ENCODE results near the gene OPA1.

OPA1 gene

DNA sequence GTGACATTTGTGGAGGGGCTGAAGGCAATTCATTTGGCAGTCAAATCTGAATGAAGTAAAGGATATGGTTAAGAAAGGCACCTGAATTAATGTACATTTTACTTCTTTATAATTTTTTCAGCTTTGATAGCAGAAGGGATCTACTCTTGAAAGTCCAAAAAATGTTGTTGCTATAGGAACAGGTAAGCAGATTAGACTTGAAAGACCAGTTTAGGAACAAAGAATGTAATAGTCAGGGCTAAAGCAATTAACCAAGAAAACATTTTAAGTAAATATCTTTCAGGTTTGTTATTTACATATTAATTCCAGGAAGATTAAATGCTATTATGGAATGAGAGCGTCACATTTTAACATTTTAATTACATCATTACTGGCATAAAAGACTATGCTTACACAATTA is 39.4 kb upstream of the OPA1 start:
- no peak overlapping the region for H3K27ac ChIP-seq (ENCODE audit: low read length)
- H3K4me1 ChIP-seq (ENCODE audit: low read length): no peaks in the 10 kb centered on the region
- H3K27me3 ChIP-seq (replicated peaks; ENCODE audit: insufficient read depth, low read length): no peaks in the 10 kb centered on the region
- no peak for DNase-seq
- H4K20me1 ChIP-seq (ENCODE audit: insufficient read depth, low read length): no peaks in the 10 kb centered on the region
- H3K4me3 ChIP-seq (ENCODE audit: low read length): no peak overlapping the region
- no peaks in the 10 kb centered on the region for H3F3A ChIP-seq (ENCODE audit: insufficient read depth, low read length)
- H3K9me3 ChIP-seq (replicated peaks; ENCODE audit: insufficient read depth, low read length): no peaks in the 10 kb centered on the region
- no peak overlapping the region for H2AFZ ChIP-seq (ENCODE audit: low read length)
- H3K79me2 ChIP-seq (ENCODE audit: low read length): no peaks in the 10 kb centered on the region
- H3K4me2 ChIP-seq (ENCODE audit: low read depth, low read length): no peak overlapping the region
- H3K9me2 ChIP-seq (replicated peaks; ENCODE audit: insufficient read depth, low read length): no peaks in the 10 kb centered on the region
- H3K9ac ChIP-seq (ENCODE audit: low read length): no peak overlapping the region
- TF ChIP-seq, protein P1, sequence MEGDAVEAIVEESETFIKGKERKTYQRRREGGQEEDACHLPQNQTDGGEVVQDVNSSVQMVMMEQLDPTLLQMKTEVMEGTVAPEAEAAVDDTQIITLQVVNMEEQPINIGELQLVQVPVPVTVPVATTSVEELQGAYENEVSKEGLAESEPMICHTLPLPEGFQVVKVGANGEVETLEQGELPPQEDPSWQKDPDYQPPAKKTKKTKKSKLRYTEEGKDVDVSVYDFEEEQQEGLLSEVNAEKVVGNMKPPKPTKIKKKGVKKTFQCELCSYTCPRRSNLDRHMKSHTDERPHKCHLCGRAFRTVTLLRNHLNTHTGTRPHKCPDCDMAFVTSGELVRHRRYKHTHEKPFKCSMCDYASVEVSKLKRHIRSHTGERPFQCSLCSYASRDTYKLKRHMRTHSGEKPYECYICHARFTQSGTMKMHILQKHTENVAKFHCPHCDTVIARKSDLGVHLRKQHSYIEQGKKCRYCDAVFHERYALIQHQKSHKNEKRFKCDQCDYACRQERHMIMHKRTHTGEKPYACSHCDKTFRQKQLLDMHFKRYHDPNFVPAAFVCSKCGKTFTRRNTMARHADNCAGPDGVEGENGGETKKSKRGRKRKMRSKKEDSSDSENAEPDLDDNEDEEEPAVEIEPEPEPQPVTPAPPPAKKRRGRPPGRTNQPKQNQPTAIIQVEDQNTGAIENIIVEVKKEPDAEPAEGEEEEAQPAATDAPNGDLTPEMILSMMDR (IDR thresholded peaks at IDR 0.05; ENCODE audit: low read length): no peak
- TF ChIP-seq EZH2 (optimal IDR thresholded peaks at IDR 0.05; ENCODE audit: low read depth, low read length): no peak
- H3K36me3 ChIP-seq (replicated peaks; ENCODE audit: insufficient read depth, low read length): no peaks in the 10 kb centered on the region

GRCh38 chr3:193554811-193555210 is 38.2 kb upstream of the OPA1 start, which contains the start of gene ATP13A4:
Gene ATP13A4 (minus strand): TSS chr3:193554895. CDS start chr3:193554799, 96 bp downstream.
- H3K27ac ChIP-seq (ENCODE audit: low read length): no peak within 1 kb of the TSS

GRCh38 chr3:193556841-193557240 is 36.2 kb upstream of the OPA1 start:
- no peak overlapping the region for H3K27ac ChIP-seq (ENCODE audit: low read length)
- no peaks in the 10 kb centered on the region for H3K4me1 ChIP-seq (ENCODE audit: low read length)
- H3K4me2 ChIP-seq (ENCODE audit: low read depth, low read length): no peak overlapping the region
- H4K20me1 ChIP-seq (ENCODE audit: insufficient read depth, low read length): no peaks in the 10 kb centered on the region
- H3K9me3 ChIP-seq (replicated peaks; ENCODE audit: insufficient read depth, low read length): no peaks in the 10 kb centered on the region
- no peak for DNase-seq
- H3F3A ChIP-seq (ENCODE audit: insufficient read depth, low read length): no peaks in the 10 kb centered on the region
- no peaks in the 10 kb centered on the region for H3K9me2 ChIP-seq (replicated peaks; ENCODE audit: insufficient read depth, low read length)
- H3K4me3 ChIP-seq (ENCODE audit: low read length): no peak overlapping the region
- H2AFZ ChIP-seq (ENCODE audit: low read length): no peak overlapping the region
- TF ChIP-seq EZH2 (optimal IDR thresholded peaks at IDR 0.05; ENCODE audit: low read depth, low read length) (no peak), EZH2phosphoT487 (IDR thresholded peaks at IDR 0.05; ENCODE audit: low read length) (no peak)
- TF ChIP-seq, protein P1 (IDR thresholded peaks at IDR 0.05; ENCODE audit: low read length): no peak
- H3K79me2 ChIP-seq (ENCODE audit: low read length): no peaks in the 10 kb centered on the region
- no peaks in the 10 kb centered on the region for H3K36me3 ChIP-seq (replicated peaks; ENCODE audit: insufficient read depth, low read length)
- no peaks in the 10 kb centered on the region for H3K27me3 ChIP-seq (replicated peaks; ENCODE audit: insufficient read depth, low read length)
- no peak overlapping the region for H3K9ac ChIP-seq (ENCODE audit: low read length)

More at GRCh38 chr3:193554811-193555210, 38.2 kb upstream of the OPA1 start, which contains the start of gene ATP13A4:
- no peaks in the 10 kb centered on the region for H3K9me2 ChIP-seq (replicated peaks; ENCODE audit: insufficient read depth, low read length)
- H3F3A ChIP-seq (ENCODE audit: insufficient read depth, low read length): no peaks in the 10 kb centered on the region
- no peaks in the 10 kb centered on the region for H3K27me3 ChIP-seq (replicated peaks; ENCODE audit: insufficient read depth, low read length)
- no peaks in the 10 kb centered on the region for H4K20me1 ChIP-seq (ENCODE audit: insufficient read depth, low read length)
- TF ChIP-seq, protein P1 (IDR thresholded peaks at IDR 0.05; ENCODE audit: low read length): no peak
- TF ChIP-seq EZH2phosphoT487 (IDR thresholded peaks at IDR 0.05; ENCODE audit: low read length) (no peak), EZH2 (optimal IDR thresholded peaks at IDR 0.05; ENCODE audit: low read depth, low read length) (no peak)
- no peaks in the 10 kb centered on the region for H3K4me1 ChIP-seq (ENCODE audit: low read length)
- H3K4me3 ChIP-seq (ENCODE audit: low read length): no peak within 1 kb of the TSS
- no peak for DNase-seq
- no peak within 1 kb of the TSS for H3K4me2 ChIP-seq (ENCODE audit: low read depth, low read length)
- H3K36me3 ChIP-seq (replicated peaks; ENCODE audit: insufficient read depth, low read length): no peaks in the 10 kb centered on the region
- H3K9me3 ChIP-seq (replicated peaks; ENCODE audit: insufficient read depth, low read length): no peaks in the 10 kb centered on the region
- no peak within 1 kb of the TSS for H2AFZ ChIP-seq (ENCODE audit: low read length)
- no peaks in the 10 kb centered on the region for H3K79me2 ChIP-seq (ENCODE audit: low read length)
- H3K9ac ChIP-seq (ENCODE audit: low read length): no peak within 1 kb of the TSS
